HEK293 (cell line): ENCODE measurements around the gene OR9A2.

Experiments used
- CTCF ChIA-PET: fragments of 350-600 bp; formaldehyde crosslinking; extraction: SDS; loops from one replicate; lab custom pipeline; 2021; ENCODE audit warnings: antibody characterized with exemption; lab: Yijun Ruan, JAX
- POLR2A ChIA-PET: fragments of 300-600 bp; formaldehyde crosslinking; extraction: SDS; loops from one replicate; lab custom pipeline; 2020; ENCODE audit warnings: antibody characterized with exemption, inconsistent platforms; lab: Yijun Ruan, JAX
- H3K27ac ChIP-seq: fragments of 200-500 bp; sonication (Bioruptor generic); 2 replicates; pipeline ENCODE4 v1.5.1; 2014; ENCODE audit warnings: low read depth, low read length, control low read depth, inconsistent platforms; ENCODE audit errors: extremely low read depth
- H3K36me3 ChIP-seq, 2 experiments: fragments of 200-500 bp in 1 of 2; sonication (Bioruptor generic) in 1 of 2; 1 replicate in 1 of 2; 2 replicates in 1 of 2; pipeline ENCODE4 v1.5.1; 2014 to 2017; ENCODE audit warnings: inconsistent platforms in 2 of 2, low read length in 2 of 2; ENCODE audit not compliant: control insufficient read depth in 2 of 2, insufficient read depth in 1 of 2
- H3K4me1 ChIP-seq: fragments of 200-500 bp; sonication (Bioruptor generic); 2 replicates; pipeline ENCODE4 v1.5.1; 2014; ENCODE audit warnings: mild to moderate bottlenecking, low read length, inconsistent platforms; ENCODE audit not compliant: control insufficient read depth, insufficient read depth
- H3K4me3 ChIP-seq: 2 replicates; pipeline ENCODE4 v1.5.1; 2011; ENCODE audit warnings: low read depth, mild to moderate bottlenecking, control low read depth, low read length, moderate library complexity
- H3K9me3 ChIP-seq: fragments of 200-500 bp; sonication (Bioruptor generic); 2 replicates; pipeline ENCODE4 v1.5.1; 2014; ENCODE audit warnings: low read depth, low read length, inconsistent platforms; ENCODE audit not compliant: control insufficient read depth, insufficient read depth
- ELK4 ChIP-seq: IDR thresholded peaks from 2 replicates; pipeline ENCODE4 v1.6.1; 2011; ENCODE audit warnings: mild to moderate bottlenecking, low read depth, low read length, borderline replicate concordance
- MYNN ChIP-seq: fragments of 450-650 bp; formaldehyde crosslinking; IDR thresholded peaks from 2 replicates; pipeline ENCODE4 v1.5.1; 2016; ENCODE audit warnings: missing biosample characterization, missing genetic modification characterization, borderline replicate concordance
- MZF1 ChIP-seq: fragments of 450-650 bp; formaldehyde crosslinking; IDR thresholded peaks from 2 replicates; pipeline ENCODE4 v1.5.1; 2017; ENCODE audit warnings: missing biosample characterization, missing genetic modification characterization, borderline replicate concordance
- RBAK ChIP-seq: fragments of 450-650 bp; formaldehyde crosslinking; IDR thresholded peaks from 2 replicates; pipeline ENCODE4 v1.5.1; 2016; ENCODE audit warnings: missing biosample characterization, missing genetic modification characterization
- REPIN1 ChIP-seq: fragments of 450-650 bp; formaldehyde crosslinking; IDR thresholded peaks from 2 replicates; pipeline ENCODE4 v1.5.1; 2017; ENCODE audit warnings: missing biosample characterization, missing genetic modification characterization, low read depth
- WT1 ChIP-seq: fragments of 450-650 bp; formaldehyde crosslinking; IDR thresholded peaks from 2 replicates; pipeline ENCODE4 v1.5.1; 2016; ENCODE audit warnings: missing biosample characterization, missing genetic modification characterization
- ZBTB10 ChIP-seq: fragments of 450-650 bp; formaldehyde crosslinking; IDR thresholded peaks from 2 replicates; pipeline ENCODE4 v1.5.1; 2016; ENCODE audit warnings: missing biosample characterization, missing genetic modification characterization
- ZBTB20 ChIP-seq: fragments of 450-650 bp; formaldehyde crosslinking; IDR thresholded peaks from 2 replicates; pipeline ENCODE4 v1.5.1; 2016; ENCODE audit warnings: missing biosample characterization, missing genetic modification characterization
- ZBTB7A ChIP-seq: fragments of 450-650 bp; formaldehyde crosslinking; IDR thresholded peaks from 2 replicates; pipeline ENCODE4 v1.5.1; 2016; ENCODE audit warnings: low read depth, missing biosample characterization, missing genetic modification characterization
- ZFHX2 ChIP-seq: fragments of 450-650 bp; formaldehyde crosslinking; conservative IDR thresholded peaks from 2 replicates; pipeline ENCODE4 v1.5.1; 2016; ENCODE audit warnings: missing biosample characterization, missing genetic modification characterization
- ZFP41 ChIP-seq: fragments of 450-650 bp; formaldehyde crosslinking; IDR thresholded peaks from 2 replicates; pipeline ENCODE4 v1.5.1; 2016; ENCODE audit warnings: missing biosample characterization, missing genetic modification characterization, borderline replicate concordance
- ZNF112 ChIP-seq: fragments of 450-650 bp; formaldehyde crosslinking; IDR thresholded peaks from 2 replicates; pipeline ENCODE4 v1.5.0; 2017; ENCODE audit warnings: missing biosample characterization, missing genetic modification characterization
- ZNF169 ChIP-seq: fragments of 450-650 bp; formaldehyde crosslinking; IDR thresholded peaks from 2 replicates; pipeline ENCODE4 v1.5.1; 2016; ENCODE audit warnings: missing biosample characterization, missing genetic modification characterization
- ZNF175 ChIP-seq: fragments of 450-650 bp; formaldehyde crosslinking; IDR thresholded peaks from 2 replicates; pipeline ENCODE4 v1.5.1; 2016; ENCODE audit warnings: missing biosample characterization, missing genetic modification characterization
- ZNF2 ChIP-seq: fragments of 450-650 bp; formaldehyde crosslinking; IDR thresholded peaks from 2 replicates; pipeline ENCODE4 v1.5.1; 2016; ENCODE audit warnings: missing biosample characterization, missing genetic modification characterization
- ZNF223 ChIP-seq: fragments of 450-650 bp; formaldehyde crosslinking; IDR thresholded peaks from 2 replicates; pipeline ENCODE4 v1.5.1; 2016; ENCODE audit warnings: missing biosample characterization, missing genetic modification characterization
- ZNF311 ChIP-seq: fragments of 450-650 bp; formaldehyde crosslinking; IDR thresholded peaks from 2 replicates; pipeline ENCODE4 v1.5.1; 2017; ENCODE audit warnings: missing biosample characterization, missing genetic modification characterization, borderline replicate concordance
- ZNF324 ChIP-seq: fragments of 450-650 bp; formaldehyde crosslinking; IDR thresholded peaks from 2 replicates; pipeline ENCODE4 v1.5.1; 2016; ENCODE audit warnings: missing biosample characterization, missing genetic modification characterization
- ZNF335 ChIP-seq: fragments of 450-650 bp; formaldehyde crosslinking; conservative IDR thresholded peaks from 2 replicates; pipeline ENCODE4 v1.5.1; 2016; ENCODE audit warnings: missing biosample characterization, missing genetic modification characterization
- ZNF423 ChIP-seq: fragments of 450-650 bp; formaldehyde crosslinking; IDR thresholded peaks from 2 replicates; pipeline ENCODE4 v1.5.1; 2016; ENCODE audit warnings: missing biosample characterization, missing genetic modification characterization
- ZNF561 ChIP-seq: fragments of 450-650 bp; IDR thresholded peaks from 2 replicates; pipeline ENCODE4 v1.5.1; 2018; ENCODE audit warnings: missing biosample characterization, missing genetic modification characterization, borderline replicate concordance
- ZNF639 ChIP-seq: fragments of 450-650 bp; formaldehyde crosslinking; IDR thresholded peaks from 2 replicates; pipeline ENCODE4 v1.5.1; 2016; ENCODE audit warnings: missing biosample characterization, missing genetic modification characterization
- ZNF660 ChIP-seq: fragments of 450-650 bp; IDR thresholded peaks from 2 replicates; pipeline ENCODE4 v1.5.1; 2018; ENCODE audit warnings: missing biosample characterization, mild to moderate bottlenecking, missing genetic modification characterization
- TF ChIP-seq, protein P1 (sequence below): fragments of 450-650 bp; formaldehyde crosslinking; IDR thresholded peaks from 2 replicates; pipeline ENCODE4 v1.5.0; 2017; ENCODE audit warnings: missing biosample characterization, missing genetic modification characterization, borderline replicate concordance

OR9A2 gene

GRCh38 chr7:143015926-143016490 lies 10.9 kb downstream of the OR9A2 start:
- H3K9me3 ChIP-seq = no peaks in the 10 kb centered on the region
- no peak for TF ChIP-seq ZNF335
- no peak for TF ChIP-seq ZNF660 (tag by site-specific recombination)
- TF ChIP-seq ZNF112 (tag by site-specific recombination) = no peak
- TF ChIP-seq RBAK (tag by site-specific recombination) = no peak
- TF ChIP-seq ZBTB7A (tag by site-specific recombination) = no peak
- TF ChIP-seq ZNF324 (tag by site-specific recombination) = no peak
- TF ChIP-seq, protein P1, sequence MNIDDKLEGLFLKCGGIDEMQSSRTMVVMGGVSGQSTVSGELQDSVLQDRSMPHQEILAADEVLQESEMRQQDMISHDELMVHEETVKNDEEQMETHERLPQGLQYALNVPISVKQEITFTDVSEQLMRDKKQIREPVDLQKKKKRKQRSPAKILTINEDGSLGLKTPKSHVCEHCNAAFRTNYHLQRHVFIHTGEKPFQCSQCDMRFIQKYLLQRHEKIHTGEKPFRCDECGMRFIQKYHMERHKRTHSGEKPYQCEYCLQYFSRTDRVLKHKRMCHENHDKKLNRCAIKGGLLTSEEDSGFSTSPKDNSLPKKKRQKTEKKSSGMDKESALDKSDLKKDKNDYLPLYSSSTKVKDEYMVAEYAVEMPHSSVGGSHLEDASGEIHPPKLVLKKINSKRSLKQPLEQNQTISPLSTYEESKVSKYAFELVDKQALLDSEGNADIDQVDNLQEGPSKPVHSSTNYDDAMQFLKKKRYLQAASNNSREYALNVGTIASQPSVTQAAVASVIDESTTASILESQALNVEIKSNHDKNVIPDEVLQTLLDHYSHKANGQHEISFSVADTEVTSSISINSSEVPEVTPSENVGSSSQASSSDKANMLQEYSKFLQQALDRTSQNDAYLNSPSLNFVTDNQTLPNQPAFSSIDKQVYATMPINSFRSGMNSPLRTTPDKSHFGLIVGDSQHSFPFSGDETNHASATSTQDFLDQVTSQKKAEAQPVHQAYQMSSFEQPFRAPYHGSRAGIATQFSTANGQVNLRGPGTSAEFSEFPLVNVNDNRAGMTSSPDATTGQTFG = no peak
- no peak for TF ChIP-seq MZF1 (tag by site-specific recombination)
- TF ChIP-seq ZBTB10 = no peak
- no peak for TF ChIP-seq ZFHX2 (tag by site-specific recombination)
- TF ChIP-seq WT1 (tag by site-specific recombination) = no peak
- no peak for TF ChIP-seq ZNF639 (tag by site-specific recombination)
- TF ChIP-seq, all 188 proteins: peak for 0
- Histone ChIP-seq H3K27ac (no peak overlapping the region), H3K36me3 (no peaks in the 10 kb centered on the region), H3K4me3 (no peak overlapping the region), H3K4me1 (no peaks in the 10 kb centered on the region)
- CTCF ChIA-PET = interaction anchor here (0.7 to 2.9 kb wide), 5 partner anchors 13 to 224 kb away, joined by 3 to 25 read pairs (median 3); no protein-coding TSS in a partner anchor
- POLR2A ChIA-PET = no interaction called here

GRCh38 chr7:143015084-143015483 lies 11.8 kb downstream of the OR9A2 start:
- POLR2A ChIA-PET = no interaction called here
- no peaks in the 10 kb centered on the region for H3K36me3 ChIP-seq
- H3K4me3 ChIP-seq = no peak overlapping the region
- H3K27ac ChIP-seq = no peak overlapping the region
- CTCF ChIA-PET = interaction anchor here (1.1 to 2.9 kb wide), 3 partner anchors 12 to 200 kb away, joined by 3 to 25 read pairs (median 14); no protein-coding TSS in a partner anchor
- TF ChIP-seq ZNF561 = no peak
- TF ChIP-seq ZNF223 = no peak
- TF ChIP-seq ZNF423 (tag by site-specific recombination) = no peak
- no peak for TF ChIP-seq ZBTB20 (tag by site-specific recombination)
- no peak for TF ChIP-seq ZNF311 (tag by site-specific recombination)
- no peak for TF ChIP-seq ZNF169 (tag by site-specific recombination)
- TF ChIP-seq ZFP41 (tag by site-specific recombination) = no peak
- TF ChIP-seq ZNF175 (tag by site-specific recombination) = no peak
- TF ChIP-seq MYNN = no peak
- no peak for TF ChIP-seq ELK4
- TF ChIP-seq REPIN1 (tag by site-specific recombination) = no peak
- no peak for TF ChIP-seq ZNF2 (tag by site-specific recombination)
- H3K4me1 ChIP-seq = no peaks in the 10 kb centered on the region
- no peaks in the 10 kb centered on the region for H3K9me3 ChIP-seq
